Left ventricle myocardium inferior (tissue), 1 donor: ENCODE measurements around the gene PARP15. TPM values are rescaled to one million over a fixed set of nuclear protein-coding genes. Genes with fewer than 3 reads are reported as not detected.

Experiments used
- DNase-seq: peaks from one replicate; pipeline ENCODE4 v3.0.0-alpha.2; 2020
- H3K27ac ChIP-seq: fragments of 200-600 bp; replicated peaks from 2 replicates; pipeline ENCODE4 v1.8.0; 2021
- H3K27me3 ChIP-seq: fragments of 200-600 bp; 2 replicates; pipeline ENCODE4 v1.8.0; 2021; ENCODE audit warnings: low read depth
- H3K36me3 ChIP-seq: fragments of 200-600 bp; 2 replicates; pipeline ENCODE4 v1.8.0; 2021
- H3K4me1 ChIP-seq: fragments of 200-600 bp; 2 replicates; pipeline ENCODE4 v1.8.0; 2021
- H3K4me3 ChIP-seq: fragments of 200-600 bp; 2 replicates; pipeline ENCODE4 v1.8.0; 2021; ENCODE audit warnings: mild to moderate bottlenecking, moderate library complexity
- H3K9me3 ChIP-seq: fragments of 200-600 bp; replicated peaks from 2 replicates; pipeline ENCODE4 v1.8.0; 2021
- intact Hi-C: fragments of 100-400 bp; cut with micrococcal nuclease; formaldehyde crosslinking; loops from one replicate; pipeline ENCODE4 v1.11.0; 2022
- total RNA-seq: library from RNA; stranded (reverse); fragmentation: NEBNext Ultra II Directional; extraction: Animal tissue kit (Norgen Biotek cat#: 25700); gene quantifications from one replicate; pipeline ENCODE4 v1.2.1, GENCODE V29; 2021
- TF ChIP-seq, protein P1 (sequence below): fragments of 200-600 bp; IDR thresholded peaks from 2 replicates; pipeline ENCODE4 v1.8.0; 2021; ENCODE audit warnings: antibody characterized with exemption, mild to moderate bottlenecking, borderline replicate concordance
- donor health status: DM: no; HTN: yes; CAD: no; lungs with severe emphysema.

The PARP15 gene
- total RNA-seq, 1 donor from 2014 or later = 0.80 TPM

GRCh38 chr3:122589297-122589696, 11.8 kb downstream of the PARP15 start:
- Histone ChIP-seq H3K4me1 (no peaks in the 10 kb centered on the region), H3K9me3 (peaks cover under 1% of the 10 kb centered on the region), H3K36me3 (no peaks in the 10 kb centered on the region), H3K4me3 (no peak overlapping the region), H3K27me3 (no peaks in the 10 kb centered on the region), H3K27ac (no peak overlapping the region)
- TF ChIP-seq, protein P1, sequence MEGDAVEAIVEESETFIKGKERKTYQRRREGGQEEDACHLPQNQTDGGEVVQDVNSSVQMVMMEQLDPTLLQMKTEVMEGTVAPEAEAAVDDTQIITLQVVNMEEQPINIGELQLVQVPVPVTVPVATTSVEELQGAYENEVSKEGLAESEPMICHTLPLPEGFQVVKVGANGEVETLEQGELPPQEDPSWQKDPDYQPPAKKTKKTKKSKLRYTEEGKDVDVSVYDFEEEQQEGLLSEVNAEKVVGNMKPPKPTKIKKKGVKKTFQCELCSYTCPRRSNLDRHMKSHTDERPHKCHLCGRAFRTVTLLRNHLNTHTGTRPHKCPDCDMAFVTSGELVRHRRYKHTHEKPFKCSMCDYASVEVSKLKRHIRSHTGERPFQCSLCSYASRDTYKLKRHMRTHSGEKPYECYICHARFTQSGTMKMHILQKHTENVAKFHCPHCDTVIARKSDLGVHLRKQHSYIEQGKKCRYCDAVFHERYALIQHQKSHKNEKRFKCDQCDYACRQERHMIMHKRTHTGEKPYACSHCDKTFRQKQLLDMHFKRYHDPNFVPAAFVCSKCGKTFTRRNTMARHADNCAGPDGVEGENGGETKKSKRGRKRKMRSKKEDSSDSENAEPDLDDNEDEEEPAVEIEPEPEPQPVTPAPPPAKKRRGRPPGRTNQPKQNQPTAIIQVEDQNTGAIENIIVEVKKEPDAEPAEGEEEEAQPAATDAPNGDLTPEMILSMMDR = no peak
- DNase-seq = no peak
- intact Hi-C loops = no loop called here

GRCh38 chr3:122590610-122591009, 13.2 kb downstream of the PARP15 start:
- Histone ChIP-seq H3K27ac (no peak overlapping the region), H3K9me3 (no peaks in the 10 kb centered on the region), H3K4me1 (no peaks in the 10 kb centered on the region), H3K4me3 (no peak overlapping the region), H3K36me3 (no peaks in the 10 kb centered on the region), H3K27me3 (no peaks in the 10 kb centered on the region)
- TF ChIP-seq, protein P1 = no peak
- intact Hi-C loops = no loop called here
- no peak for DNase-seq

DNA sequence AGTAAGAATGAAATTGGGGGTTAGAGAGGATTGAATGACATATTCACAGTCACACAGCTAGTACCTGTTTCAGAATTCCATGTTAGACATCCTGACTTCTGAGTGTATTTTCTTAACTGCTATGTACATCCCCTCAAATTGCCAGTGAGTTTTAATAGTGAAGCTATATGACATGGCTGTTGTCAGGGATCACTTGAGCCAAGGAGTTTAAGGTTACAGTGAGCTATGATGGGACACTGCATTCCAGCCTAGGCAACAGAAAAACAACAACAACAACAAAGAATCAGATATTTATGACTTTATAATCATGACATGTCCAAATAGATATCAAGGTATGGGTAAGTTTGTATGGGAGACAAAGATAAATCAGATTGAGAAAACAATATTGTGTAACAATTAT, 16.6 kb downstream of the PARP15 start:
- TF ChIP-seq, protein P1 = no peak
- intact Hi-C loops = no loop called here
- Histone ChIP-seq H3K4me3 (no peak overlapping the region), H3K27me3 (no peaks in the 10 kb centered on the region), H3K36me3 (no peaks in the 10 kb centered on the region), H3K27ac (no peak overlapping the region), H3K4me1 (no peaks in the 10 kb centered on the region), H3K9me3 (no peaks in the 10 kb centered on the region)
- no peak for DNase-seq

- no peak overlapping the region for H3K27ac ChIP-seq
- no peaks in the 10 kb centered on the region for H3K4me1 ChIP-seq
- no peak for DNase-seq
- H3K27me3 ChIP-seq = no peaks in the 10 kb centered on the region
- TF ChIP-seq, protein P1 = no peak
- no peak overlapping the region for H3K4me3 ChIP-seq
- H3K9me3 ChIP-seq = no peaks in the 10 kb centered on the region
- no peaks in the 10 kb centered on the region for H3K36me3 ChIP-seq
- intact Hi-C loops = no loop called here
Observed at GRCh38 chr3:122598151-122598550, 20.7 kb downstream of the PARP15 start.

DNA sequence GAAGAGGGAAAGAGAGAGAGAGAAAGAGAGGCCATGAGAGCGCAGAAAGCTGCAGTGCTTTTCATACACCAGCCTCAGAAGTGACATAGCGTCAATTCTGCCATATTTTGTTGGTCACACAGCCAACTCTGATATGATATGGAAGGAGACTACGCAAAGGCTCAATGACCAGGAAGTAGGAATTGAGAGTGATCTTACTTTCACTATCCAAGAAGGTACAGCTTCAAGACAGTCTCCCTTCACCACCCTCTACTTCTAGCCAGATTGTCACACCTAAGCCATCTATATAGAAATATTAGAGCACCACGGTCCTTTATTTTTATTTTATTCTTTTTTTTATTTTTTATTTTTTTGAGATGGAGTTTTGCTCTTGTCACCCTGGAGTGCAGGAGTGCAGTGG, 21.1 kb downstream of the PARP15 start:
- TF ChIP-seq, protein P1 = no peak
- H3K9me3 ChIP-seq = no peaks in the 10 kb centered on the region

More for the DNA sequence above, 21.1 kb downstream of the PARP15 start:
- Histone ChIP-seq H3K4me1 (no peaks in the 10 kb centered on the region), H3K27me3 (no peaks in the 10 kb centered on the region), H3K27ac (no peak overlapping the region), H3K4me3 (no peak overlapping the region), H3K36me3 (no peaks in the 10 kb centered on the region)
- DNase-seq = no peak
- intact Hi-C loops = no loop called here
